ENCODE data around the gene LMF2.

DNA sequence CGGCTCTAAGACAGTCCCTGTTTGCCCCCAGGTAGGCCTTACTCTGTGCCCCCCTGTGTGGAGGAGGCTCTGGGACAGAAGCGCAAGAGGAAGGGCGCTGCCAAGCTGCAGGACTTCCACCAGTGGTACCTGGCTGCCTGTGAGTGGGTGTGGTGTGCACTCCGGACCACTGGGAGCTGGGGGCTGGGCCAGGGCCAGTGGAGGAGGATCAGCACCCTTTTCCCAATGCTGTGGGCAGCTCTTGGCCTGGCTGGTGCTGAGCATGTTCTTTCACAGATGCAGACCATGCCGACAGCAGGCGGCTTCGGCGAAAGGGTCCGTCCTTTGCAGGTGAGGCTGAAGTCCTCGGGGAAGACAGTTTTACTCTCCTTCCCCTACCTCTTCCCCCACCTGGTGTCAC lies 14.2 kb upstream of the LMF2 start:
- TF ChIP-seq, protein P1, sequence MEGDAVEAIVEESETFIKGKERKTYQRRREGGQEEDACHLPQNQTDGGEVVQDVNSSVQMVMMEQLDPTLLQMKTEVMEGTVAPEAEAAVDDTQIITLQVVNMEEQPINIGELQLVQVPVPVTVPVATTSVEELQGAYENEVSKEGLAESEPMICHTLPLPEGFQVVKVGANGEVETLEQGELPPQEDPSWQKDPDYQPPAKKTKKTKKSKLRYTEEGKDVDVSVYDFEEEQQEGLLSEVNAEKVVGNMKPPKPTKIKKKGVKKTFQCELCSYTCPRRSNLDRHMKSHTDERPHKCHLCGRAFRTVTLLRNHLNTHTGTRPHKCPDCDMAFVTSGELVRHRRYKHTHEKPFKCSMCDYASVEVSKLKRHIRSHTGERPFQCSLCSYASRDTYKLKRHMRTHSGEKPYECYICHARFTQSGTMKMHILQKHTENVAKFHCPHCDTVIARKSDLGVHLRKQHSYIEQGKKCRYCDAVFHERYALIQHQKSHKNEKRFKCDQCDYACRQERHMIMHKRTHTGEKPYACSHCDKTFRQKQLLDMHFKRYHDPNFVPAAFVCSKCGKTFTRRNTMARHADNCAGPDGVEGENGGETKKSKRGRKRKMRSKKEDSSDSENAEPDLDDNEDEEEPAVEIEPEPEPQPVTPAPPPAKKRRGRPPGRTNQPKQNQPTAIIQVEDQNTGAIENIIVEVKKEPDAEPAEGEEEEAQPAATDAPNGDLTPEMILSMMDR (IDR thresholded peaks at IDR 0.05), result no peak
- TF ChIP-seq POLR2A (IDR thresholded peaks at IDR 0.05) (no peak), POLR2AphosphoS5 (IDR thresholded peaks at IDR 0.05; ENCODE audit: insufficient read depth in 1 of 2, low read depth in 1 of 2) (no peak)
